Body of pancreas (tissue), 4 donors: ENCODE results near the gene NEDD1. TPM values are rescaled to one million over a fixed set of nuclear protein-coding genes. Genes with fewer than 3 reads are reported as not detected.

Experiments used
- ATAC-seq: fragments of 150-250 bp; one replicate; pipeline ENCODE4 v1.9.1; 2016
- DNase-seq, 4 donors: peaks; one replicate each; pipeline ENCODE4 v3.0.0-alpha.2; 2019
- H3K27ac ChIP-seq, 4 donors: fragments of 200-600 bp; sonication (generic); 1 replicate in 3 of 4; 2 replicates in 1 of 4; pipeline versions ENCODE4 v1.5.1 to v1.6.1; 2016 to 2019; ENCODE audit warnings: mild to moderate bottlenecking in 1 of 4, mixed read lengths in 1 of 4, moderate library complexity in 1 of 4
- H3K27me3 ChIP-seq, 2 donors: fragments of 200-600 bp; sonication (generic); one replicate each; pipeline ENCODE4 v1.6.0; 2016; ENCODE audit warnings: mild to moderate bottlenecking in 1 of 2
- H3K36me3 ChIP-seq, 2 donors: fragments of 200-600 bp; sonication (generic); replicated peaks in 1 of 2; 2 replicates each; pipeline ENCODE4 v1.5.1; 2016; ENCODE audit warnings: low read depth in 2 of 2; ENCODE audit not compliant: insufficient read depth in 1 of 2
- H3K4me1 ChIP-seq: fragments of 200-600 bp; sonication (generic); one replicate; pipeline ENCODE4 v1.6.0; 2016
- H3K4me3 ChIP-seq, 2 donors: fragments of 200-600 bp; sonication (generic); 1 replicate in 1 of 2; 2 replicates in 1 of 2; pipeline ENCODE4 v1.5.1; 2016 to 2019
- H3K9me3 ChIP-seq, 3 donors: fragments of 200-600 bp; sonication (generic); 1 replicate in 2 of 3; 2 replicates in 1 of 3; pipeline ENCODE4 v1.5.1; 2016
- POLR2A ChIP-seq, 3 donors: fragments of 450-650 bp; IDR thresholded peaks; one replicate each; pipeline ENCODE4 v1.6.1; 2016; ENCODE audit warnings: antibody characterized with exemption in 3 of 3, mild to moderate bottlenecking in 2 of 3
- WGBS, 2 donors: methylation state at CpG; one replicate each; pipeline ENCODE4 v1.1.5; 2017; 5-methylcytosine and 5-hydroxymethylcytosine counted together
- intact Hi-C: fragments of 100-400 bp; cut with DNase I; formaldehyde crosslinking; loops from one replicate; pipeline ENCODE4 v1.15.1; 2023
- total RNA-seq, 2 donors: library from RNA; depleted of rRNA; stranded (reverse); fragments of >200 nt; gene quantifications; one replicate each; pipeline ENCODE4 v1.1.0, GENCODE V29; 2016
- TF ChIP-seq, protein P1 (sequence below), 7 experiments: fragments of 450-650 bp in 4 of 7; fragments of 200-600 bp in 3 of 7; sonication (generic) in 3 of 7; IDR thresholded peaks; one replicate each; pipeline ENCODE4 v1.5.1; 2016 to 2019; ENCODE audit warnings: antibody characterized with exemption in 7 of 7

Gene NEDD1
- total RNA-seq, 2 donors from 2014 or later = 7.8 to 15.5 TPM

- TF ChIP-seq, protein P1, sequence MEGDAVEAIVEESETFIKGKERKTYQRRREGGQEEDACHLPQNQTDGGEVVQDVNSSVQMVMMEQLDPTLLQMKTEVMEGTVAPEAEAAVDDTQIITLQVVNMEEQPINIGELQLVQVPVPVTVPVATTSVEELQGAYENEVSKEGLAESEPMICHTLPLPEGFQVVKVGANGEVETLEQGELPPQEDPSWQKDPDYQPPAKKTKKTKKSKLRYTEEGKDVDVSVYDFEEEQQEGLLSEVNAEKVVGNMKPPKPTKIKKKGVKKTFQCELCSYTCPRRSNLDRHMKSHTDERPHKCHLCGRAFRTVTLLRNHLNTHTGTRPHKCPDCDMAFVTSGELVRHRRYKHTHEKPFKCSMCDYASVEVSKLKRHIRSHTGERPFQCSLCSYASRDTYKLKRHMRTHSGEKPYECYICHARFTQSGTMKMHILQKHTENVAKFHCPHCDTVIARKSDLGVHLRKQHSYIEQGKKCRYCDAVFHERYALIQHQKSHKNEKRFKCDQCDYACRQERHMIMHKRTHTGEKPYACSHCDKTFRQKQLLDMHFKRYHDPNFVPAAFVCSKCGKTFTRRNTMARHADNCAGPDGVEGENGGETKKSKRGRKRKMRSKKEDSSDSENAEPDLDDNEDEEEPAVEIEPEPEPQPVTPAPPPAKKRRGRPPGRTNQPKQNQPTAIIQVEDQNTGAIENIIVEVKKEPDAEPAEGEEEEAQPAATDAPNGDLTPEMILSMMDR (IDR thresholded peaks at IDR 0.05) = no peak
- TF ChIP-seq POLR2A (IDR thresholded peaks at IDR 0.05) = no peak
- H3K27me3 ChIP-seq = no peaks in the 10 kb centered on the region
- ATAC-seq (no peak), DNase-seq (no peak)
- H3K36me3 ChIP-seq = no peaks in the 10 kb centered on the region
- H3K27ac ChIP-seq = no peak overlapping the region
- H3K4me1 ChIP-seq = no peaks in the 10 kb centered on the region
- intact Hi-C loops = no loop called here
- 42 to 71% methylated on average over 1 of the region's 1 CpG for WGBS, 2 donors
- no peaks in the 10 kb centered on the region for H3K9me3 ChIP-seq
- H3K4me3 ChIP-seq = no peak overlapping the region
Measured at GRCh38 chr12:96878704-96879103, 28.4 kb upstream of the NEDD1 start.

GRCh38 chr12:96879301-96879700 lies 27.8 kb upstream of the NEDD1 start:
- no peak for DNase-seq
- ATAC-seq = no peak
- Histone ChIP-seq H3K36me3 (no peaks in the 10 kb centered on the region), H3K27ac (no peak overlapping the region), H3K27me3 (no peaks in the 10 kb centered on the region), H3K4me1 (no peaks in the 10 kb centered on the region), H3K4me3 (no peak overlapping the region), H3K9me3 (no peaks in the 10 kb centered on the region)
- TF ChIP-seq, protein P1 (IDR thresholded peaks at IDR 0.05) = no peak
- TF ChIP-seq POLR2A (IDR thresholded peaks at IDR 0.05) = no peak
- 62 to 68% methylated on average over 4 of the region's 4 CpGs for WGBS, 2 donors
- intact Hi-C loops = no loop called here

- DNase-seq (no peak), ATAC-seq (no peak)
- intact Hi-C loops = no loop called here
- TF ChIP-seq POLR2A (IDR thresholded peaks at IDR 0.05) = no peak
- TF ChIP-seq, protein P1 (IDR thresholded peaks at IDR 0.05) = no peak
- no peak overlapping the region for H3K27ac ChIP-seq
- no peaks in the 10 kb centered on the region for H3K36me3 ChIP-seq
- H3K9me3 ChIP-seq = no peaks in the 10 kb centered on the region
- H3K4me1 ChIP-seq = no peaks in the 10 kb centered on the region
- 72 to 82% methylated on average over 3 of the region's 3 CpGs for WGBS, 2 donors
- no peak overlapping the region for H3K4me3 ChIP-seq
- H3K27me3 ChIP-seq = no peaks in the 10 kb centered on the region
Measured at GRCh38 chr12:96880220-96880619, 26.8 kb upstream of the NEDD1 start.

DNA sequence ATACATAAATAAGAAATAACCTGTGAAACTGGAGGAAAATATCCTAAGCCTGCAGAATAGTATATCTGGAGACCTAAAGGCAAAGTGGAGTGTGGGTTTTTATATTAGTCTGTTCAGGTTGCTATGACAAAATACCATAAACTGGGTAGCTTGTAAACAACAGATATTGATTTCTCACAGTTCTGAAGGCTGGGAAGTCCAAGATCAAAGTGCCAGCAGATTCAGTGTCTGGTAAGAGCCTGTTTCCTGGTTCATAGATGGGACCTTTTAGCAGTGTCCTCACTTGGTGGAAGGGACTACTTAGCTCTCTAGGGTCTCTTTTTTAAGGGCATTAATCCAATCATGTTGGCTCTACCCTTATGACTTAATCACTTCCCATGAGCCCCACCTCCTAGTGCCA lies 25.4 kb upstream of the NEDD1 start:
- no peak for DNase-seq
- Histone ChIP-seq H3K27ac (no peak overlapping the region), H3K4me1 (no peaks in the 10 kb centered on the region), H3K4me3 (no peak overlapping the region), H3K36me3 (no peaks in the 10 kb centered on the region), H3K9me3 (no peaks in the 10 kb centered on the region), H3K27me3 (no peaks in the 10 kb centered on the region)
- intact Hi-C loops = no loop called here
- no peak for ATAC-seq
- TF ChIP-seq POLR2A (IDR thresholded peaks at IDR 0.05) = no peak
- TF ChIP-seq, protein P1 (IDR thresholded peaks at IDR 0.05) = no peak

GRCh38 chr12:96882862-96883261 lies 24.2 kb upstream of the NEDD1 start:
- DNase-seq = no peak
- H3K9me3 ChIP-seq = no peaks in the 10 kb centered on the region
- intact Hi-C loops = no loop called here
- no peak for ATAC-seq
- H3K4me1 ChIP-seq = no peaks in the 10 kb centered on the region
- WGBS, 2 donors = 65 to 66% methylated on average over 2 of the region's 2 CpGs
- no peaks in the 10 kb centered on the region for H3K36me3 ChIP-seq
- TF ChIP-seq, protein P1 (IDR thresholded peaks at IDR 0.05) = no peak
- TF ChIP-seq POLR2A (IDR thresholded peaks at IDR 0.05) = no peak
- no peak overlapping the region for H3K4me3 ChIP-seq
- no peaks in the 10 kb centered on the region for H3K27me3 ChIP-seq
- no peak overlapping the region for H3K27ac ChIP-seq
